GM10266 (cell line): ENCODE measurements around the gene MRFAP1L1.

Experiments used
- DNase-seq: peaks from one replicate; pipeline ENCODE4 v3.0.0; 2012; ENCODE audit errors: extremely low spot score
- TF ChIP-seq, protein P1 (sequence below): IDR thresholded peaks from 2 replicates; pipeline ENCODE4 v1.5.1; 2012; ENCODE audit warnings: mild to moderate bottlenecking, low read depth; ENCODE audit not compliant: control insufficient read depth, insufficient read depth; ENCODE audit errors: missing control alignments

Gene MRFAP1L1

DNA sequence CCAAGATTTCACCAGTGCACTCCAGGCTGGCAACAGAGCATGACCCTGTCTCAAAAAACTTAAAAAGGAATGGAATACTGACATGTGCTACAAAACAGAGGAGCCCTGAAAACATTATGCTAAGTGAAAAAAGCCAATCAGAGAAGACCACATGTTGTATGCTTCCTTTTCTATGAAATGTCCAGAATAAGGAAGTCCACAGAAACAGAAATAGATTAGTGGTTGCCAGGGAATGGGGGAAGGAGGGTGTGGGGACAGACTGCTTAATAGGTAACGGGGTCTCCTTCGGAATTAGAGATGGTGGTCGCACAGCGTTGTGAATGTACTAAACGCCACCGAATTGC lies 42.8 kb upstream of the MRFAP1L1 start:
- TF ChIP-seq, protein P1, sequence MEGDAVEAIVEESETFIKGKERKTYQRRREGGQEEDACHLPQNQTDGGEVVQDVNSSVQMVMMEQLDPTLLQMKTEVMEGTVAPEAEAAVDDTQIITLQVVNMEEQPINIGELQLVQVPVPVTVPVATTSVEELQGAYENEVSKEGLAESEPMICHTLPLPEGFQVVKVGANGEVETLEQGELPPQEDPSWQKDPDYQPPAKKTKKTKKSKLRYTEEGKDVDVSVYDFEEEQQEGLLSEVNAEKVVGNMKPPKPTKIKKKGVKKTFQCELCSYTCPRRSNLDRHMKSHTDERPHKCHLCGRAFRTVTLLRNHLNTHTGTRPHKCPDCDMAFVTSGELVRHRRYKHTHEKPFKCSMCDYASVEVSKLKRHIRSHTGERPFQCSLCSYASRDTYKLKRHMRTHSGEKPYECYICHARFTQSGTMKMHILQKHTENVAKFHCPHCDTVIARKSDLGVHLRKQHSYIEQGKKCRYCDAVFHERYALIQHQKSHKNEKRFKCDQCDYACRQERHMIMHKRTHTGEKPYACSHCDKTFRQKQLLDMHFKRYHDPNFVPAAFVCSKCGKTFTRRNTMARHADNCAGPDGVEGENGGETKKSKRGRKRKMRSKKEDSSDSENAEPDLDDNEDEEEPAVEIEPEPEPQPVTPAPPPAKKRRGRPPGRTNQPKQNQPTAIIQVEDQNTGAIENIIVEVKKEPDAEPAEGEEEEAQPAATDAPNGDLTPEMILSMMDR, result no peak
- no peak for DNase-seq

DNA sequence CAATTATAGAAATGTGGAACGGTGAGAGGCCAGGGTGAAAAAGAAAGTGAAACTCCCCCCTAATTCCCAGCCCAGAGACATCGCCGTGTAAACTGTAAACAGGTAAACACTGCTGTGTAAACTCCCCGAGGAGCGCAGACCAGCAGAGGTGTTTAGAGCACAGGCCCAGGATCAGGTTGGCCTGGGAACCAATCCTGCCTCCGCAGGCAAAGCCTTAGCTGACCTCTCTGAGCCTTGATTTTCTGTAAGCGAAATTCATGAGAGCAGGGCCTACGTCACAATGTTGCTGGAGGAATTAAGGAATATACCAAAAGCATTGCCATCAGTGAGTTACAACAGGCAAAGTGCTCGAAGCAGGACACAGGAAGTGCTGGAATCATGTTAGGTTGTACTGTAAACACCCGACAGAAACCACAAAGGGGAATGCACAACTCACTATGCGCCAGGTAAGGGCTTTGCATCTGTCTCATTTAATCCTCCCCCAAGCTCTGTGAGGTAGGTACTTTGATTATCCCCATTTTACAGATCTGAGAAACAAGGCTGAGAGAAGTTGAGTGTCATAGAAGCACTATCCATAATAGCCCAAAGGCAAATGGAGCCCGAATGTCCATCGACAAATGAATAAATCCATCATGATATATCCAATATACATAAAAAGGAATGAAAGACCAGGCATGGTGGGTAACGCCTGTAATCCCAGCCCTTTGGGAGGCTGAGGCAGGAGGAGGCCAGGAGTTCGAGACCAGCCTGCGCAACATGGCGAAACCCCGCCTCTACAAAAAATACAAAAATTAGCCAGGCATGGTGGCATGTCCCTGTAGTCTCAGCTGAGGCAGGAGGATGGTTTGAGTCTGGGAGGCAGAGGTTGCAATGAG lies 42.2 kb upstream of the MRFAP1L1 start:
- TF ChIP-seq, protein P1, result no peak
- no peak for DNase-seq

DNA sequence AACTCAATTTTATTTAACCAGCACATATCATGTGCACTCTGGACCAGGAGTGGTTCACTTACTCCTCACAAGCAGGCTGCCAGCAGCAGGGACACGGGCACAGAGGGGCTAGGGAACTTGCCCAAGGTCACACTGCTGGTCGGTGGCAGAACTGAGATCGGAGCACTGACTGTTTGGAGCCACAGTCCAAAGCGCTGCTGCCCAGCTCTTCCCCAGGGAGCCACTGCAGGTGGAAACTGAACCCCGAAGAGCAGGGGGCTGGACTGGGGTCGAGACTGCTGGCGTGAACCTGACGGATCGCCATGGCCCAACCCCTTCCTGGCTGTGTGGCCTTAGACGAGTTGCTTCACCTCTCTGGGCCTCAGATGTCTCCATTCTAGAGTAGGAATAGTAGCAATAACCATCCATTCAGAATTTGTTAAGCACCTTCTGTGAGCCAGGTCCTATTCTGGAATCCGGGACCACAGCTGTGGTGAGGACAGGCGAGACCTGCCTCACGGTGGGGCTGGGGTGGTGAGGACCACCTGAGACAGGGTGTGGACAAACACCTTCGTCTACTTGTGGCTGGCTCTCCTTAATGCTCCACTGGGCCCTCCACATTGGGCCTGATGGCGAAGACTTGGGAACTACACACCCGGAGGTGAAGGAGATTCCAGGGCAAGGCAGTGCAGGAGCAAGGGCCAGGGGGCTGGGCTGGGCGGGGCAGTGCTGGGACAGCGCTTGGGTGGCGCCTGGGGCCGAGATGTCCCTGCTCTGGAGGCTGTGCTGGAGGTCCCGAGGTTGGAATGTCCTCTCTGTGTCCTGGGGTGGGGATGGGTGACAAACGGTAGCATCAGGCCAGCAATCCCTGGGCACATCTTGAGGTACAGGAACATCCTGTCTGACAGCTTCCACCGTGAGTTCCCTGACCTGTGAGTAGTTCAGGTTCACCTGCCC lies 40.9 kb upstream of the MRFAP1L1 start:
- DNase-seq, result no peak
- TF ChIP-seq, protein P1, result no peak

DNA sequence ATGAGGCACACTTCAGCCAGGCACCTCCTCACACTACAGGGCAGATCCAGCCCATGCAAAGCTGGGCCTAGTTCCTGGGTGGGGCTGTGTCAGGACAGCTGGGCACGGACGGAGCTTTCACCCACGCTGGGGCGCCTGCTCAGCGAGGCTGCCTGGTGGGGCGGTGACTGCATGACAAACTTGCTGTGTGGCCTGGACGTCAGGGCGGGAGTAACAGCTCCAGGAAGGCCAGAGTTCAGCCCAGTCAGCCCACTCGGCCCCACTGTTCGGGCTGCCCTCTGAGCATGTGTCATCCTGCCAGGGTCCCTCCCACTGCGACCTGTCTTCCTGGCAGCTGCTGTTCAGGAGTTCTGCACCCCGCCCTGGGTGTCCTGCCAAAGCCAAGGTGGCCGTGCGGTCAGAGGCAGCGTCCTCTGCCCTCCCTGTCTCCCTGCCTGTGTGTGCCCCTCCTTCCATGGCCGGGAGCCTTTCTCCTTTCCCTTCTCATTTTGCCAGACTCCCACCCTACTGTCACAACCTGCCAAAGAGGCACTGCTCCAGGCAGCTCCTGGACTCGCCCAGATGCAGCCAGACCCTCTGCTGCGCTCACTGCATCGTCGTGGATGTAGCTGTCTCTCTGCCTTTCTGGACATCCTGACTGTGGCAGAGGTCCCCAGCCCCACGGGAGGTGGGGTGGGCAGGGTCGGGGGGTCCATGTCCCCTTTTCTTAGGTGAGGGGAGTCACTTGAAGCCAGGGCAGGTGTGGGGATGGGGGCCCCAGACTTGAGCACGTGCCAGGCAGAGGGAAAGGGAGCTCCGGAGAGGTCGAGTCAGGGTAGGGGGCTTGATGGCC lies 39.9 kb upstream of the MRFAP1L1 start:
- no peak for DNase-seq

DNA sequence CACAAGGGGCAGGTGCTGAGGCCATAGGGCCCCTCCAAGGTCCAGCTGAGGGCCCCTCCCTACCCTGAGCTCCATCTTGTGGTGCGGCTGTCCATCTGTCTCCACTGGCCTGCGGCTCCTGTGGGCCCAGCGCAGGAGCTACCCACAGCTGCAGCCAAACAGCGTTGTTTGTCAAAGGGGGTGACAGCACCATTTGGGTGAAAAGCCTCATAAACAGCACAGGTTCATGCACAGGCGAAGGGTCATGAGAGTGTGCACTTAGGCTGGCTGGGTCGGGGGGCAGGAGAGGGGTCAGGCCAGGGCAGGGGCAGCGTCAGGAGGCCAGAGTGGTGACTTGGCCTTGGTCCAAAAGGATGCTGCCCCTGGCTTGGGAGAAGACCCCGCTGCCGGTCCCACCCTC lies 38.6 kb upstream of the MRFAP1L1 start:
- TF ChIP-seq, protein P1, result no peak
- DNase-seq, result no peak

More for the DNA sequence above, 39.9 kb upstream of the MRFAP1L1 start:
- TF ChIP-seq, protein P1, result no peak

DNA sequence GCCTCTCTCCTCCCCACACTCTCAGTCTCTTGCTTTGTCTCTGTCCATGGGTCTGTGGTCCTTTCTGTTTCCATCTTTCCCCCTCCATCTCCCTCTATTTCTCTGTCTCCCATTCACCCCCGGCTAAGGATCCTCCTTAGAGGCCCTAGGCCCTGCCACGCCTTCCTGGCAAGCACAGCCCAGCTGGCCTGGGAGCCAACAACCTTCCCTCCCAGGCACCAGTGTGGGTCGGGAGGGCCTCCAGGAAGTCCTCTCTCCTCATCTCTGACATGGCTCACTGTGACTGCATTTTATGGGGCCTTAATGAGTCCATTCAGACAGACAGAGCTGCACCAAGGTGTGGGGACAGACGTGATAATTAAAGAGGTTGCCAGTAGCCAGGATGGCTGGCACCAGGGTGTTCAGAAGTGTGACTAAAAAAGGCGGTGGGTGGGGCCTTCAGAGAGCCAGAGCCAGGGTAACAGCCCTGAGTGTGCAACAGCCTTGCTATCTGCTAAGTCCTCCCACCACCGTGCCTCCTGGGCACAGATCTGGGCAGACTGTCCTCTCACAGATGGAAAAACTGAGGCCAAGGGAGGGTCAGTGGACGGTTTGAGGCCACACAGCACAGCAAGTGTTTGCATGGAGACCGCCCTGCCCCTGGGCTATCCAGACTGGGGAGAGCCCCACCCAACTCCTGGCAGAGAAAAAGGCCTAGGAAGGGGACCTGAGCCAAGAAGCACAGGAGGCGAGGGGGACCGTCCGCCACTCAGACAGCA lies 37.8 kb upstream of the MRFAP1L1 start:
- no peak for DNase-seq
- TF ChIP-seq, protein P1, result no peak
